Mesothelial cell of epicardium (in vitro differentiated cells): ENCODE measurements around the gene MTCL1. TPM values are rescaled to one million over a fixed set of nuclear protein-coding genes. Genes with fewer than 3 reads are reported as not detected.

Experiments
- DNase-seq, 2 experiments: peaks; one replicate each; pipeline ENCODE4 v3.0.0; 2021; ENCODE audit warnings: low spot score in 2 of 2; ENCODE audit not compliant: unreplicated experiment in 2 of 2
- H3K27ac Mint-ChIP-seq: 2 replicates; pipeline ENCODE4 v1.8.0; 2021; ENCODE audit warnings: mixed read lengths
- H3K27me3 Mint-ChIP-seq: 2 replicates; pipeline ENCODE4 v1.8.0; 2021; ENCODE audit warnings: low read depth, mixed read lengths
- H3K36me3 Mint-ChIP-seq: 2 replicates; pipeline ENCODE4 v1.8.0; 2021; ENCODE audit warnings: mixed read lengths
- H3K4me1 Mint-ChIP-seq: 2 replicates; pipeline ENCODE4 v1.8.0; 2021; ENCODE audit warnings: mixed read lengths
- H3K4me3 Mint-ChIP-seq: 2 replicates; pipeline ENCODE4 v1.8.0; 2021; ENCODE audit warnings: mild to moderate bottlenecking, moderate library complexity, mixed read lengths
- H3K9me3 Mint-ChIP-seq: 2 replicates; pipeline ENCODE4 v1.8.0; 2021; ENCODE audit warnings: mixed read lengths
- total RNA-seq: library from RNA; stranded (reverse); gene quantifications from 3 replicates; pipeline ENCODE4 v1.2.1, GENCODE V29; 2021
- TF ChIP-seq, protein P1 (sequence below): fragments of 200-600 bp; sonication (generic); IDR thresholded peaks from one replicate; pipeline ENCODE4 v1.5.0; 2021; ENCODE audit warnings: antibody characterized with exemption; ENCODE audit not compliant: unreplicated experiment

The MTCL1 gene
- total RNA-seq, 1 donor from 2014 or later, result 24.7 TPM

- Mint-ChIP-seq H3K9me3 (no peaks in the 10 kb centered on the region), H3K4me1 (no peaks in the 10 kb centered on the region), H3K27ac (no peak overlapping the region), H3K27me3 (no peaks in the 10 kb centered on the region), H3K4me3 (no peak overlapping the region), H3K36me3 (no peaks in the 10 kb centered on the region)
- TF ChIP-seq, protein P1, sequence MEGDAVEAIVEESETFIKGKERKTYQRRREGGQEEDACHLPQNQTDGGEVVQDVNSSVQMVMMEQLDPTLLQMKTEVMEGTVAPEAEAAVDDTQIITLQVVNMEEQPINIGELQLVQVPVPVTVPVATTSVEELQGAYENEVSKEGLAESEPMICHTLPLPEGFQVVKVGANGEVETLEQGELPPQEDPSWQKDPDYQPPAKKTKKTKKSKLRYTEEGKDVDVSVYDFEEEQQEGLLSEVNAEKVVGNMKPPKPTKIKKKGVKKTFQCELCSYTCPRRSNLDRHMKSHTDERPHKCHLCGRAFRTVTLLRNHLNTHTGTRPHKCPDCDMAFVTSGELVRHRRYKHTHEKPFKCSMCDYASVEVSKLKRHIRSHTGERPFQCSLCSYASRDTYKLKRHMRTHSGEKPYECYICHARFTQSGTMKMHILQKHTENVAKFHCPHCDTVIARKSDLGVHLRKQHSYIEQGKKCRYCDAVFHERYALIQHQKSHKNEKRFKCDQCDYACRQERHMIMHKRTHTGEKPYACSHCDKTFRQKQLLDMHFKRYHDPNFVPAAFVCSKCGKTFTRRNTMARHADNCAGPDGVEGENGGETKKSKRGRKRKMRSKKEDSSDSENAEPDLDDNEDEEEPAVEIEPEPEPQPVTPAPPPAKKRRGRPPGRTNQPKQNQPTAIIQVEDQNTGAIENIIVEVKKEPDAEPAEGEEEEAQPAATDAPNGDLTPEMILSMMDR, result no peak
- DNase-seq, result no peak
These were observed 163.5 kb downstream of the MTCL1 start for GRCh38 chr18:8868779-8869415.

GRCh38 chr18:8869696-8870095 lies 164.3 kb downstream of the MTCL1 start:
- H3K4me1 Mint-ChIP-seq, result no peaks in the 10 kb centered on the region
- no peaks in the 10 kb centered on the region for H3K9me3 Mint-ChIP-seq
- DNase-seq, result no peak
- no peaks in the 10 kb centered on the region for H3K36me3 Mint-ChIP-seq
- no peak overlapping the region for H3K27ac Mint-ChIP-seq
- H3K4me3 Mint-ChIP-seq, result no peak overlapping the region
- no peaks in the 10 kb centered on the region for H3K27me3 Mint-ChIP-seq
- TF ChIP-seq, protein P1, result no peak

DNA sequence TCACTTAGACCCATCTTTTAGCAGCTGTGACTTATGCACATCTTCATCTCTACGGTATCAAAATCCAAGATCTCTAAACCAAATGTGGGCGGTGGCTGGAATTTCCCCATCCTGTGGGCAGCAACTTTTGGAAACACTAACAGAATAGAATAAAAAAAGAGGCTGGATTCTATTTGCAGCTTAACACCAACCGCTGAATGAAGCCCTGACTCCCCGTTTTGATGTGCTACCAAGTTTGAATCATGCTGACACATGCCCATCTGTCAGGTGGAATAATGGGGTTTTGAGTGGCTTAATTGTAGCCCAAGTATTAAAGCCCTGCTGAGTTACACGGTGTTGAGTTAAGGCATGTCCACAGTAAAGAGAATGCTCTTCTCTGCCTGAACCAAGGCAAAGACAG lies 165.2 kb downstream of the MTCL1 start:
- H3K27me3 Mint-ChIP-seq, result peaks cover 3% of the 10 kb centered on the region
- H3K4me3 Mint-ChIP-seq, result no peak overlapping the region
- TF ChIP-seq, protein P1, result no peak
- DNase-seq, result no peak
- no peaks in the 10 kb centered on the region for H3K4me1 Mint-ChIP-seq
- H3K9me3 Mint-ChIP-seq, result no peaks in the 10 kb centered on the region
- H3K27ac Mint-ChIP-seq, result no peak overlapping the region
- no peaks in the 10 kb centered on the region for H3K36me3 Mint-ChIP-seq

- no peak overlapping the region for H3K27ac Mint-ChIP-seq
- TF ChIP-seq, protein P1, result no peak
- H3K9me3 Mint-ChIP-seq, result no peaks in the 10 kb centered on the region
- no peak for DNase-seq
- no peak overlapping the region for H3K4me3 Mint-ChIP-seq
- H3K36me3 Mint-ChIP-seq, result no peaks in the 10 kb centered on the region
- H3K27me3 Mint-ChIP-seq, result peaks cover 5% of the 10 kb centered on the region
- no peaks in the 10 kb centered on the region for H3K4me1 Mint-ChIP-seq
These were observed 166.1 kb downstream of the MTCL1 start for GRCh38 chr18:8871489-8871888.

DNA sequence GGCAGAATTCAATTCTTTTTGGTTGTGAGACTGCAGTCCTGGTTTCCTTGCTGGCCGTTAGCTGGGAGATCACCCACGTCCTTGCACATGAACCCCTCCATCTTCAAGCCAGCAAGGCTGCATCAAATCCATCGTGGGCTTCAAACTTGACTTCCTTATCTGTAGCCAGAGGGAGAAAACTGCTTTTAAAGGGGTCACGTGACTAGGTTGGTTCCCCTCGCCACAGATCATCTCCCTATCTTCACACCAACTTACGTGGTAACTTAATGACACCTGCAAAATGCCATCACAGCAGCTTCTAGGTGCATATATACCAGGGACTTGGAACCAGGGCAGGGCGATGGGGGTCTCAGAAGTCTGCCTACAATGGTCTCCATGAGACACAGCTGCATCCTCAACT lies 169.5 kb downstream of the MTCL1 start:
- Mint-ChIP-seq H3K9me3 (peaks cover 3% of the 10 kb centered on the region), H3K4me3 (no peak overlapping the region), H3K27me3 (peaks cover 5% of the 10 kb centered on the region), H3K4me1 (no peaks in the 10 kb centered on the region), H3K36me3 (no peaks in the 10 kb centered on the region), H3K27ac (no peak overlapping the region)
- no peak for DNase-seq
- TF ChIP-seq, protein P1, result no peak

DNA sequence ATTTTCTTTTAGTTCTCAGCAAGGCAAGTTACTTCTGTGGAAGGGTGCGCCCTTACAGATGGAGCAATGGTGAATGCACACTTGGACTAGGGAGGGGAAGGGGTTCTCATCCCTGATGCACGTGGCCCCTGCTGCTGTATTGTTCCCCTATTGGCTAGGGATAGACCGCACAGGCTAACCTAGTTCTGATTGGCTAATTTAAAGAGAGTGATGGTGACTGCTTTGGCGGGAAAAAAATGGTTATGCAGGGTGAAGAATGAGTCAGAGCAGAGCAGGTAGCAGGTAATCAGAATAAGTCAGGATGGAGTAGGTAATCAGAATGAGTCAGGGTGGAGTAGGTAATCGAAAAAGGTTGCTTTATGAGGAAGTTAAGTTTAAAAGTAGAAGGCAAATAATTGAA lies 171.5 kb downstream of the MTCL1 start:
- H3K36me3 Mint-ChIP-seq, result peaks cover 2% of the 10 kb centered on the region
- H3K27ac Mint-ChIP-seq, result no peak overlapping the region
- peaks cover 4% of the 10 kb centered on the region for H3K4me1 Mint-ChIP-seq
- H3K9me3 Mint-ChIP-seq, result peaks cover 8% of the 10 kb centered on the region
- H3K27me3 Mint-ChIP-seq, result peaks cover 5% of the 10 kb centered on the region
- TF ChIP-seq, protein P1, result no peak
- no peak for DNase-seq
- no peak overlapping the region for H3K4me3 Mint-ChIP-seq
